GM08714 (cell line): ENCODE data around the gene C1QTNF5.

Experiments used
- H3K4me3 ChIP-seq: fragments of 200-500 bp; sonication (Bioruptor generic); 2 replicates; pipeline ENCODE4 v1.5.1; 2014; ENCODE audit warnings: mild to moderate bottlenecking, low read length, inconsistent platforms
- ZNF274 ChIP-seq: IDR thresholded peaks from 2 replicates; pipeline ENCODE4 v1.6.1; 2012; ENCODE audit warnings: mild to moderate bottlenecking, low read depth, low read length

Gene C1QTNF5

DNA sequence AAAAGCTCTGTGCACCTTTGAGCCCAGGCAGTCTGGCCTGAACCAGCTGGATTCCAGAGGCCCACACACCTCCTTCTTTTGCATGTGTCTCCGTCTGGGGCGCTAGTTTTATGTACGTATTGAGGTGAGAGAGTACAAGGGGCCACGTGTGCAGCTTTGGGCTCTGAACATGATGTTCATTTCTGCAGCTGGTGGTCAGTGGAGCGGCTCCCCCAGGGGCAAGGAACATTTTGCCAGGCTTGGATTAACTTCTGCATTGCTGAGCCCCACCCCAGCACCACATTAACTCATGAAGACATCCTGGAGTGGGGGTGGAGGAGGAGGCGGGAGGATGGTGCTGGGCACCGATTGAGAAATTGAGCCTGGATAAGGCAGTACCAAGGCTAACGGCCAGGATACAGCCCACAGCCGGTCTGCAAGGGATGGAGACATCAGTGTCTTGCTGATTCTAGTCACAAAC, 27.0 kb upstream of the C1QTNF5 start:
- TF ChIP-seq ZNF274, result no peak
- H3K4me3 ChIP-seq, result no peak overlapping the region

- TF ChIP-seq ZNF274, result no peak
- H3K4me3 ChIP-seq, result no peak overlapping the region
Measured at GRCh38 chr11:119366690-119367620, 26.3 kb upstream of the C1QTNF5 start.

DNA sequence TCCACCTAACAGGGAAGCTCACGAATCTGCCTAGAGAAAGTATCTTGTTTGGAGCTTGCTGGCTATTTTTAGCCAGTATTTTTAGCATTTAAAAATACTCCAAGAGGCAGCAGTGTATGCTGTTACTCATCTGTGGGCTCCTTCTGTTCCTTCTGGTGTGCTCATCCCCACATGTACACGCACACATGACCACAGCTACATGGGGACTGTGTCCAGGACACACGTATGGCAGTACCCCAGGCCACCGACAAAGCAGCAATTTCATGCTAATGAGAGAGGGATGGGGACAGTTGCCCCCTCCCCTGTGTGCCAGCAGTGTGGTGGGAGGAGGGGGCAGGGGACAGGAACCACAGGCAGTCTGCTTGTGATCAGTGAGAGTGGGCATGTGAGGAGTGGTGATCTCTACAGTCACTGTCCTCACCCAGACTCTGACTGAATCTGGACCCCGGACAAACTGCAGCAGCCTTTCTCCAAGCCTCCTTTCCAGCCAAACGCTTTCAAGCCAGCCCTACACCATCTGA, 24.4 kb upstream of the C1QTNF5 start:
- no peak for TF ChIP-seq ZNF274
- no peak overlapping the region for H3K4me3 ChIP-seq

GRCh38 chr11:119363851-119364590, 23.3 kb upstream of the C1QTNF5 start:
- TF ChIP-seq ZNF274, result no peak
- no peak overlapping the region for H3K4me3 ChIP-seq

GRCh38 chr11:119363081-119363850, 22.6 kb upstream of the C1QTNF5 start:
- no peak for TF ChIP-seq ZNF274
- no peak overlapping the region for H3K4me3 ChIP-seq

DNA sequence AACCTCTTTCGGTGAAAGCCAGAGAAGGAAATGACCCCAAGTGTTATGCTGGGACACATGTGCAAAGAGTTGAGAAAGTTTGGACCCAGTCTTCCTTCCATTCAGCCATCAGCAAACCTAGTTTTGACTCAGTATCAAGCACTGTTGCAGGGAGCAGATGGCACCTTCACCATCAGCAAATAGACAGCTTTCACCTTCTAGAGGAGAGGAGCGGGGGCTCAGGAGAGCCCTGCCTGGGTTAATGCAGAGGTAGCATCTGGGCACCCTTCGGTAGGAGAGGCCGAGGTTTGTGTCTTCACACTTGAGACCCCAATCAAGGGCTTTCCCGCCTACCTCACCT, 22.0 kb upstream of the C1QTNF5 start:
- TF ChIP-seq ZNF274, result no peak
- no peak overlapping the region for H3K4me3 ChIP-seq

DNA sequence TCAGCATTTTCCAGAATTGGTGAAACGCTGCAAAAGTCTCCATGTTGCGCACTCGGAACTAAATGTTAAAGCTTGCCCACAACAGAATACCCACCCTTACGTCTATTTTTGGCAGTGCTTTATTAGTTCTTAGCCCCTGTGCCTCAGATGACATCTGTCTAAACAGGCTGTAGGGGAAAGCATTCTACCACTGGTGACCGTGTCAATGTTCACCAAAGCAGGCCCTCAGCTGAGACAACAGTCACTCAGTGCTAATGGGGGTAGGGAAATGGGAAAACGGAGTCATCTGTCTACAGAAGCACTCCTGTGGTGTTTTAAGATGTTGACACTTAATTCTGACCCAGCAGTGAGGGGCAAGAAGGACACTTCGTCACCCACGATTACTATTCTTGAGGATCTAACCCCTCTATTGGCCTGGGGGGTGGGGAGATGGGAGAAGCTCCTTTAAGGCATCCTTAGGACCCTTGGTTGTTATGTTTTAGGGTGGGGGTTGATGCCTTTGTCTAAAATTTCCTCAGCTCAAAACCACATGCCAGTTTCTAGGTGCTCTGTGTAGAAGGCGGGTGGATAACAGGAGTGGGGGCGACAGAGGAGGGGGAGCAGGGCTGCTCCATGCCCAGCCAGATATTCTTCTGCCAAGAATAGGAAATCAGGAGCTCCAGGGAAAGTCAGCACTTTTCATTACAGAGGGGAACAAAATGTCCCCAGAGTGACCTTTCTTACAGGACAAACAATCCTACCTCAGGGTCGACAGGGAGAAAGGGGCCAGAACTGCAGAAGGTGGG, 21.4 kb upstream of the C1QTNF5 start:
- TF ChIP-seq ZNF274, result no peak

DNA sequence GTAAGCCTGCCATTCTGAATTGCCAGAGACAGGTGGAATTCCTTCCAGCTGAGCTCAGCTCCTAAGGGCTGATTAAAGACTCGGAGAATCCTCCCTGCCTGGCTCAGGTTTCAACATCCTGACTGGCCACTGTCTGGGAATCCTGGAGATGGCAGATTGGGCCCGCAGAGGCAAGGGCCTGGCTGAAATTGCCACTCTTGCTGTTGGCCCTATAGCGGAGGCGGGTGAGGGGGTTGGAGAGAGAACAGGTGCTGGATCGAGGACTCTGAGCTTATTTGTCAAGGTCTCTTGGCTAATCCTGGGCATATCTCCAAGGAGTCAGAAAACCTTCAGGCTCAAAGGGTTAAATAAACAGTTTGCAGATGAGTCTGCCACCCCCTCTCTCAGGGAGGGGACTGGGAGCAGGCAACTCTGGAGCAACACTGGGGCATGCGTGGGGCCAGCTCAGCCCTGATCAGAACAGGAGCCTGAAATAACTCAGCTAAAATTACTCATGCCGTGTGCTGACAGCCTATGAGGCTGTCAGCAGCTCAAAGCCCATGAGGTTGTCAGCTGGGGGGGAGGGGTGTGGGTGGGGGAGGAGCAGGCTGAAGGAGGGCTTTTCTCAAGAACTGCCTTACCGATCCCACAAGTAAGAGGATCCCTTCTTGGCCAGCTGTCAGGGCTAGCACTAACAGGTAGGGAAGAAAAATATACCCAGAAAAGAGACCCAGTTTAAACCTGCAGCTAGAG, 20.5 kb upstream of the C1QTNF5 start:
- TF ChIP-seq ZNF274, result no peak
- no peak overlapping the region for H3K4me3 ChIP-seq

More for the DNA sequence above, 21.4 kb upstream of the C1QTNF5 start:
- H3K4me3 ChIP-seq, result no peak overlapping the region

DNA sequence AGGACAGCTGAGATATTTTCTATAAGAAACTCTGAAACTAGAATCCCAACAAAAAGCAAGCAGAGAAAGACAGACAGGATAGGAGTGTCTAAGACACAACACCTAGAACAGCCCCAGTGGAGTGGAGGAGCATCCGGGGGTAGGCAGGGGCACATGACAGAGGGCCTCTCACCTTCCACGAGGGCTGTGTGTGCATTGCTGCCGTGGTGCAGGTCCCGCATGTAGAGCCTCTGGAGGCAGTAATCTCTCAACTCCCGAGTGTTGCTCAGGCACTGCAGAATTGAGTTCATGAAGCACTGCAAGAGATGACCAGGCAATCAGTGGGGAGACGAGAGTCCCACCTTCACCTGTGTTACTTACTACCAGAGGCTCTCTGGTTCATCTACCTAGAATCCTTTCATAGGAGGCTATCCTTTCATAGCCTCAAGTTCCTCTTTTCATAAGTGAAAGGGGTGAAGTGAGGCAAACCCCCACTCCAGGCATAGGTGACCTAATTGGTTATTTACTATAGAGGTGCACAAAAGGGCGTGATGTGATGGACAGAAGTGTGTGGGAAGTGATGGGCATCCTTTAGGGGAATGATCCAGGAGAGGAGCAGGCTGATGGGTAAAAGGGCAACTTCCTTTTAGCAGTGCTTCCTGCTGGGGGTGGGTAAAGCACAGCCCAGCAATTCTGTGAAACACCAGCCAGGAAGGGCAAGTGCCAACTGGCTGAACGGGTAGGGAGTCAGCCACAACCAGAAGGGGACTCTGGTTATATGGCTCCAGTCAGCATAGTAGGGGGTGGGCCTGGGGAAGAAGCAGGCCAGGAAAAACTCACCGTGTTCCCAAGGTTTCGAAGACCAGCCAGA, 18.9 kb upstream of the C1QTNF5 start:
- no peak overlapping the region for H3K4me3 ChIP-seq
- no peak for TF ChIP-seq ZNF274

DNA sequence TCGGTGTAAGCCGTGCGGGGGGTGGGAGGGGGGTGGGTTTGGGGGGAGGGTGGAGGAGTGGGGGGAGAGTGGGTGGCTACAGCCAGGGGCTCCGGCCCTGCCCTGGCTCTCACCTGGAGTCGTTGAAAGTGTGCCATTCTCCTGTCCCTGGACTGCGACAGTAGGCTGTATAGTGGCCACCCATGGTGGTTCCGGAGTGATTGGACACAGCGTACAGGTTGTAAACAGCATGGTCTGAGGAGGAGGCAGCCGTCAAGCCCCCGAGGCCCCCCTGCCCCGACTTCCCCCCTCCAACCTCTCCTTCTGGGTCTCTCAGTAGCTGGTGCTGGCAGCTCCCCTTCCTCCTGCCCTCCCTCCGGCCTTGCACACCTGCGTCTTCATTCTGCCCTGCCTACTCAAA, 16.4 kb upstream of the C1QTNF5 start:
- TF ChIP-seq ZNF274, result no peak
- no peak overlapping the region for H3K4me3 ChIP-seq

- no peak for TF ChIP-seq ZNF274
- H3K4me3 ChIP-seq, result peak overlapping the region; percentile 27; the same call in 1 of the 2 replicates
Measured at GRCh38 chr11:119356349-119357031, 15.8 kb upstream of the C1QTNF5 start.
